Activated T-helper 1 cell treated with anti-CD3 and anti-CD28 coated beads, Interleukin-2, amount 50 U/mL, for 16 hours (primary cell): Measurements from ENCODE around the gene C8B.

Source experiments
- DNase-seq, 2 donors: peaks; one replicate each; pipeline ENCODE4 v3.0.0-alpha.2; 2020; ENCODE audit warnings: low read depth in 1 of 2, low spot score in 1 of 2

Gene C8B

GRCh38 chr1:56965916-56966697, at the start of gene C8B:
C8B (minus strand) TSS chr1:56966015; CDS start chr1:56965948, 67 bp downstream.
- DNase-seq: no peak

DNA sequence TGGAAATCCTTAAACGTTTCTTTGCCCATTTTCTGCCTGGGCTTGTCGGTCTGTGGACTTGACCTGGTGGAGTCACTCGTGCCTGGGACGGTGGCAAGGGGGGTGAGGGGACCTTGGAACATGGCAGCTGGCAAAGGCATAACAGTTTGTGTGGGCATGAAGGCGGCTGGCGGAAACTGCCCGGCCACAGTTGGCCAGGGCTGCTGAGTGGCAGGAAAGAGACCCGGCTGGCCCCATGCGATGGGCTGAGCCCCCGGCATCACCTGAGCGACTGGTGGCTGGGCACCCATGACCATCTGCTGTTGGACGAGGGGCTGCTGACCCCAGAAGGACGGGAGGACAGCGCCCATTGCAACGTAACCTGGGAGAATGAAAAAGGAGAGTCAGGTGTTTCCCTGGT, 49.3 kb upstream of the C8B start:
- no peak for DNase-seq

- no peak for DNase-seq
Measured at GRCh38 chr1:57013522-57013921, 47.7 kb upstream of the C8B start.

GRCh38 chr1:57012315-57012714, 46.5 kb upstream of the C8B start:
- no peak for DNase-seq

GRCh38 chr1:57010511-57010910, 44.7 kb upstream of the C8B start:
- DNase-seq: no peak

DNA sequence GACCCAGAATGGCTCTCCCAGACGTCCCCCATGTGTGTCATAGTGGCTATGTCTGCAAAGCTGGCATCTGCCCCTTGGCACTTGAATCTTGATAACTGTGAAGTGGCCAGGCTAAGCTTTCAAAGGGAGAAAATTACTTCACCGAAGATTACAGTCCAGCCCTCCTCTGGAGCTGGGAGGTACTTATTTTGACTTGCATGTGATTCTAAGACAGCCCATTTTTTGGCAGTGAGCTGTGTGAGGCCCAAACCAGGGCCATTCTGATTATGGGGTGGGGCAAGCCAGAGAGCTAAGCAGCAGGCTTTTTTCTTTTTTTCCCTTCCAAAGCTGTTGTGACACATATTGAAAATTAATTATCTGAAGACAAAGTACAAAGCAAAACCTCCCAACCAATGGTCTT, 42.1 kb upstream of the C8B start:
- no peak for DNase-seq

DNA sequence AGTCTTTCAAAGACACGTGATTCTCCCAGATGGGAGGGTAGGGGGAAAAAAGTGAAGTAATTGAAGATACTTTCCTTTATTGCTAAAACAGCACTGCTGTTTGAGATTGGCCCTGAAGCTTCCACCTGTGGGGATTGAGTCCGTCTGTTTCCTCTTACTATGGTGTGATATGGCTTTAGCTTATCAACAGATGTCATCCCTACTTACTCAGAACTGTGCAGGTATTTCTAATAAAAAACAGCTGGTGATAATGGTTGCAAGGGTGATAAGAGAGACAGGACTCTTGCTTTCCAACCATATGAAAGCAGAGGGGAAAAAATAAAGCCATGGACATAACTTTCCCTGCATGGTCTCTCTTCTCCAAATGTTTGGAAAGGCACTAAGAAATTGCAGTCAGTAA, 41.7 kb upstream of the C8B start:
- DNase-seq: no peak

DNA sequence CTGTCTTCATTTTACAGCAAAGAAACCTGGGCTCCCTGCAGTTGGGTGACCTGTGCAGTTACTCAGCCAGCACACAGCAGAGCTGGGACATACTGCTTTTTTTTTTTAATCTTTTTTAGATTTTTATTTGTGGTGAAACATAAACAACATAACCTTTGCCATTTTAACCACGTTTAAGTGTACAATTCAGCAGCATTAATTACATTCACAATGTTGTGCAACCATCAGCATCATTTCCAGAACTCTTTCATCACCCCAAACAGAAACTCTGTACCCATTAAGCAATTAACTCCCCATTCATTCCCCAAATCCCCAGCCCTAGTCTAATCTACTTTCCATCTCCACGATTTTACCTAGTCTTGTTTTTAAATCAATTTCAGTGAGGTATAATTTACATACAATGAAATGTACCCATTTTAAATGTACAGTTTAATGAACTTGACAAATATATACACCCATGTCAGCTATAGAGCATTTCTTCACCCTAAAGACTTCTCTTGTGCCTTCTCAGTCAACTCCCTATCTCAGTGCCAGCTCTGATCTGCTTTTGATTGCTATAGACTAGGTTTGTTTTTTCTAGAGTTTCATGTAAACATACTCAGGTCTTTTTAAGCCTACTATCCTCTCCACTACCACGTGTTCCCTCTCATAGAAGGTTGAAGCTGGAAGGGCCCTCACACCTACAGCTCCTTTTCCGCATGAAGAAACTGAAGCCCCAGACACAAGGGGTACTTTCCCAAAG, 37.8 kb upstream of the C8B start:
- DNase-seq: no peak

DNA sequence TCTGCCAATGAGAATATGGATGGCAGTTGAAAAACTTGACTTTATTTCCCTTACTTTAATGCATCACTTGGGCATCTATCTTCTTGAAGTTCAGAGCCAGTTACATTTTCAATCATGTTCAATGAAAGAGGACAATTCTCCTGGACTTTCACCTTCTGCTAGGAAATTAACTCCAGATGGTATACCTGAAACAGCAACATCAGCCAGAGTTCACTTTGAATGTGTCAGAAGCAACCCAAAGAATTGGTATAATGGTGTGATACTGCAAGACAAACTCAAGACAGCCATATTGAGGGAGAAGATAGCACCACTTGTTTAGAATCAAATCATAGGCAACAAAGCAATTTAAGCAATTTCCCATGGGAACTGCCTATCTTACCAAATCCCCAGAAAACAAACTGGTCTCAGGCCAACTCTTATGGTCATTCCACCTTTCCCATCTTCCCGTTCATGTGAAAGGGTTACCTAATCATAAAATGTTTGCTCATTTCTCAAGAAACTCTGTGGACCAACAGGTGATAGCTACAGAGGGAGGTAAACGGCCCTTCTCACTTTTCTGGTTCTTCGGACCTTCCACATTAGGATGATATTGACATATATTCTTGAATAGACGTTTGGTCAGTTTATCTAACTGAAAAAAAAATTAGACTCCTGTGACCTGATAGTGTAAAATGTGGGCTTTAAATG, 29.7 kb upstream of the C8B start:
- DNase-seq: no peak

DNA sequence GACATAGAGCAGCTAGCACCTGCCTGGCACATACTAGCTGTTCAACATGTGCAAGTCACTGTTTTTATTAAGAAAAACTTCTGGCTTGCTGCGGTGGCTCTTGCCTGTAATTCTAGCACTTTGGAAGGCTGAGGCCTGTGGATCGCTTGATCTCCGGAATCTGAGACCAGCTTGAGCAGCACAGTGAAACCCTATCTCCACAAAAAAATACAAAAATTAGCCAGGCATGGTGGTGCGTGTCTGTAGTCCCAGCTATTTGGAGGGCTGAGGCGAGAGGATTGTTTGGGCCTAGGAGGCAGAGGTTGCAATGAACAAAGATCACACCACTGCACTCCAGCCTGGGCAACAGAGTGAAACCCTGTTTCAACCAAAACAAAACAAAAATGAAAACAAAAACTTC, 27.7 kb upstream of the C8B start:
- DNase-seq: no peak

GRCh38 chr1:56992318-56993125, 26.7 kb upstream of the C8B start:
- no peak for DNase-seq

- DNase-seq: no peak
Measured at GRCh38 chr1:56991576-56991975, 25.8 kb upstream of the C8B start.

DNA sequence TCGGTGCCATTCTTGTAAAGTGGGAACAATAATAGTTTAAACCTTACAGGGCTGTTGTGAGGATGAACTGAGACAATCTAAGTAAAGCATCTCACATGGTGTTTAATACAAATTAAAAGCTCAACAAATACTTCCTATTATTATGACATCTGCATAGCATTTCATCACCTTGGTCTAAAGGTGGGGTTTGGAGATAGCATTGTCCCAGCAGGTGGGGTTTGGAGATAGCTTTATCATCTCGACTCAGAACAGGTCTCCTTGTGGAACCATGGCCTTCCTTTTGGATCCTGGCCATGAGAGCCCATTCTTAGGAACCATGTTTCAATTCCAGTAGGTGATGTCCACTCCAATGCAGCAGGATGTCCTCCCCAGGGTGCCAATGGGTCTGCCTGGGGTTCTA, 20.6 kb upstream of the C8B start:
- no peak for DNase-seq

DNA sequence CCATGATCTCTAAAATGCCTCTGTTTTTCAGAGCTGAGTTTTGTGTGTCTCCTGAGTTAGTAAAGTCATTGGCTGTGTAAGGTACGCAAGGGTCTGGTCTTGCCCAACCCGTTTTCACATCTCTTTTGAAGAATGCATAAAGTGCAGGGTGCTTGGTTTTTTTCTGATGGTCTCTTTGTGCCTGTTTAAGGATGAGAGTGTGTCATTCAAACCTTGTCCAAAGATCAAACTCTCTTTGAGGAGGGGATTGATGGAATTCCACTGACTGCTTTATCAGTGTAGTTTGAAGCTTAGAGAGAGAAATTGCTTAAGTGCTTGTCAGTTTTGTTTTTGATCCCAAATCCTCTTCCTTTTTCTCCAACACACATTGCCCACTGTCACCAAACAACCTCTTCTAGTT, 20.0 kb upstream of the C8B start:
- DNase-seq: no peak

DNA sequence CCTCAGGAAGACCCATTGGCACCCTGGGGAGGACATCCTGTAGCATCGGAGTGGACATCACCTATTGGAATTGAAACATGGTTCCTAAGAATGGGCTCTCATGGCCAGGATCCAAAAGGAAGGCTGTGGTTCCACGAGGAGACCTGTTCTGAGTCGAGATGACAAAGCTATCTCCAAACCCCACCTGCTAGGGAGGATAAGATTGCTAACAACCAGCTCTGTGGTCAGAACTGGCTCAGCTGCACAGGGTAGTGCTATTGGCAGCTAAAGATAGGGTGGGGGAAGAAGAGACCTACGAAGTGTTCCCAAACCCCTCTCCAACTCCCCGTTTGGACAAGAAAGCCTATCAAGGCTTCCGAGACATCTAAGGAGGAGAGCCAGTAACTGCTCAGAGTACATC, 17.7 kb upstream of the C8B start:
- no peak for DNase-seq

DNA sequence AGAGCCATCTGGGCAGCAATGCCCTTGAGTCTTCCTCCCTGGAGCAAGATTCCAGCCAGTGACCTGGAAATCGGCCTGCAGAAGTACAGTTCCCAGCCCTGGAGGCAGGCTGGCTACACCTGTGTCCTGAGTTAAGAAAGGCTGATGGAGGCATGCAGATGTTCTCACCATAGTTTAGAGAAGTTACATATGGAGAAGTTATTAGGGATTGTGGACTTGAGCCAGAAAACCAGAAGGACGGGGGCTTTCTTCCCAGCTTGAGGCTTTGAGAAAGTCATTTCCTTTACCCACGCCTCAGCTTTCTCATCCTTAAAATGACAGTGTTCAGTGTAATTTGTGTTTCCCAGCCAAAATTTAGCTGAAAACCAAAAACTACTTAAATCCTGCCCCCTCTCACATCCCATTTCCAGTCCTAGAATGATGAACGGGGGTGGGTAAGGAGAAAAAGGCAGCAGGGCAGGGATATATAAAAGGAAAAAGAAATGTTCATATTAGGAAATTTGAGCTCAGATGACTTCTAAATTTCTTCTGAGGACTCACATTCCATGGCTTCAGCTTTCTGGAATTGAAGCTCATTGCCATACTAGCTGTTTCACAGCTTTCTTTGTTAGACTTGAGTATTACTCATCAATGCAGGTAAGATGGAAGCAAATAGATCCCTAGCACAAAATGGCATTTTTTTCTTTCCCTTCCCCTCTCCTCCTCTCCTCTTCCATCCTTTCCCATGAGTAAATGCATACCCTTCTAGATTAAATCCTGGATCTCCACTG, 14.4 kb upstream of the C8B start:
- DNase-seq: no peak

DNA sequence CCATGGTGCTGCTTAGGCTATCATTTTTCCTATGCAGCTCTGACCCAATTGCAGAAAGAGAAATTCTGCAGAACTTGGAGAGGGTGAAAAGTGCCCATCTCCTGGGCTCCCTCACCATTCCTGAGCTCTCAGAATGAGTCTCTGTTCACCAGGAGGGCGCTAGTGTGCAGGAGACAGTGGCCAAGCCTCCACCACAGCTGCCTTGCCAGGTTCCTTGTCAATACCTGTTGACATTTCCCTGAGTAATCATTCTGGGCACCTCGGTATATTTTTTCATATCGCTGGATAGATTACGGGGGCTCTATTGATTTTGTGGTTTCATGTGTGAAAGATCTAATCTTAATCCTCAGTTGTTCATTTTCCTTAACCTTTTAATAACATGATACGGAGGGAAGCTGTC, 13.0 kb upstream of the C8B start:
- DNase-seq: no peak

- no peak for DNase-seq
Measured at GRCh38 chr1:56977910-56978309, 12.1 kb upstream of the C8B start.

- no peak for DNase-seq
Measured at GRCh38 chr1:56975446-56975845, 9.6 kb upstream of the C8B start.

DNA sequence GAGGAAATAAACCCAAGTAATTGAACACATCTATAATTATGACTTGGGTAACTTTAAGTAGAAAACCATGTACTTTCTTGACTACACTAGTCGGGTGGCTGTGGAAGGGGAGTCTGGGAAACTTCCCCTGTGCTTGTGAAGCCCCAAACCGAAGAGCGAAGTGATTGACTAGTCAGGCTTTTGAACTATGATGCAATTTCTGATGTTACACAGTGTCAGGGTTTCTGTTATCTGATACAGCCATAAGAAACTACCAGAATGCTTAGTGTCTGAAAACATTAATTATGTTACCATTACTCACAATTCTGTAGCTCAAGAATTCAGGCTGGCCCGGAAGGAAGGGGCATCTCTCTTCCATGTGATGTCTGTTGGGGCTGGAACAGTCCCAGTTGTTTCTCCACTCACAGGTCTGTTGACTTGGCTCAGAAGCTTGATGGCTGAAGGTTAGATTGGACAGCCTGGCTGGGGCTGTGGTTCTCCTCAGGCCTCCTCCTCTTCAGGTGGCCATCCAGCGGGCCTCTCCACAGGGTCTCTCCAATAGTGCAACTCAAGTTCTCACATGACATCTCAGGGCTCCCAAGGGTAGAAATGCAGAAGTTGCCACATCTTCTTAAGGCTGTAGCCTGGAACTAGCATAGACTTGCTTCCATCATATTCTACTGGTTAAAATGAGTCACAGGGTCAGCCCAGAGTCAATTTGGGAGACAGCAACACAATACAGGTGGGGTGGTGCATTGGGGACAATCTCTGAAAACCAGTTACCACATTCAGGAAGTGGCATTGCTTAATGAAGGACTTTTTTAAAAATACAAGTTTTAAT, 8.3 kb upstream of the C8B start:
- DNase-seq: no peak
